Measurements from ENCODE around the gene FAM53A.
A peak's percentile ranks its signal among the peaks of the same experiment; 100 is the strongest.

FAM53A gene, protein sequence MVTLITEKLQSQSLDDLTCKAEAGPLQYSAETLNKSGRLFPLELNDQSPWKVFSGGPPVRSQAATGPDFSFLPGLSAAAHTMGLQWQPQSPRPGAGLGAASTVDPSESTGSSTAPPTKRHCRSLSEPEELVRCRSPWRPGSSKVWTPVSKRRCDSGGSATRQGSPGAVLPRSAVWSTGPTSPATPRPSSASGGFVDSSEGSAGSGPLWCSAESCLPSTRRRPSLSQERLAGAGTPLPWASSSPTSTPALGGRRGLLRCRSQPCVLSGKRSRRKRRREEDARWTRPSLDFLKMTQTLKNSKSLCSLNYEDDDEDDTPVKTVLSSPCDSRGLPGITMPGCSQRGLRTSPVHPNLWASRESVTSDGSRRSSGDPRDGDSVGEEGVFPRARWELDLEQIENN

DNA sequence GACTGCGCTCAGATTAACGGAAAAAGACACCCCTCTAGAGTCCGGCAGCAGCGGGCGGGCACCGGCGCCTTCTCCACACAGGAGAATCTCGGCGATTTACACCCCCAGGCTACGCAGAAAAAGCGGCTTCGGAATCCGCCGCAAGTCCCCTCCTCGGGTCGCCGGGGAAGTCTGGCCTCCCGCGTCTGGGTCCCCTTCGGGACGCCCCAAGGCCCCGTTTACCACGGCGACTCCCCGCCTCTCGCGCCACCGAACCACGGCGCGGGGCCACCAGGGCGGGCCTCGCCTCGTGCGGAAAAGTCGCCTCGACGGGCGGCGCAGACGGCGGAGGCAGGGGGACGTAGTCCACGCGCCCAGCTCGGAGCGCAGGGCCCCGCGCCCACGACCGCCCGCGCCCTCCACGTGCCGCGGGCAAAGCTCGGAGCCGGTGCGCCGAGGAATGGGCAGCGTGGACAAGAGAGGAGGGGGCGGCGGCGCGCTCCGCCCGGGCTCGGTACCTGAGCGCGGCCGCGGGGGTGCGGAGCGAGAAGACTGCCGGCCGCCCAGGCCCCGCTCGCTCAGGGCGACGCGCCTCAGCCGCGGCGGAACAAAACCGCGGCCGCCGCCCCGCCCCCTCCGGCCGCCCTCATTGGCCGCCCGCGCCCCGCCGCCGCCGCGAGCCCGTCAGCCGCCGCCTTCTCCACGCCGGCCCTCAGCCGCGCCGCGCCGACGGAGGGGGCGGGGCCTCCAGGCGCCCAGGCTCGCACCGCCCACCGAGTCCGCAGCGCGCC lies at the start of gene FAM53A:
FAM53A (minus strand) TSS at position 578 of the 770 bp plus-strand sequence. CDS start 15,572 bp downstream, outside the sequence.
- DNase-seq (ENCODE audit: low read depth in 2 of 2), result peak in 1 of 2 donors; percentile 90

DNA sequence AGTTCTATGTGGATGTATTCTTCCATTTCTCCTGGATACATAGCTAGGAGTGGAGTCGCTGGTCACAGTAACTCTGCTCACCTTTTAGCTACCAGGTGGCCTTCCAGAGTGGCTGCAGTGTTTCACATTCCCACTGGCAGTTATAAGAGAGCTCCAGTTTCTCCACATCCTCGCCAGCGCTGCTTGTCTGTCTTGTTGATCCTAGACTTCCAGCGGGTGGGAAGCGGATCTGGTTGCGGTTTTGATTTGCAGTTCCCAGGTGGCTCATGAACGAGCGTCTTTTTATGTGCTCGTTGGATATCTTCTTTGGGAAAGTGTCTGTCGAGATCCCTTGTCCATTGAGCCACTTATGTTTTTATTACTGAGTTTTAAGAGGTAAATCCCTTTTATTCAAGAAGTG lies 48.8 kb upstream of the FAM53A start:
- DNase-seq (ENCODE audit: low read depth in 2 of 2), result no peak

DNA sequence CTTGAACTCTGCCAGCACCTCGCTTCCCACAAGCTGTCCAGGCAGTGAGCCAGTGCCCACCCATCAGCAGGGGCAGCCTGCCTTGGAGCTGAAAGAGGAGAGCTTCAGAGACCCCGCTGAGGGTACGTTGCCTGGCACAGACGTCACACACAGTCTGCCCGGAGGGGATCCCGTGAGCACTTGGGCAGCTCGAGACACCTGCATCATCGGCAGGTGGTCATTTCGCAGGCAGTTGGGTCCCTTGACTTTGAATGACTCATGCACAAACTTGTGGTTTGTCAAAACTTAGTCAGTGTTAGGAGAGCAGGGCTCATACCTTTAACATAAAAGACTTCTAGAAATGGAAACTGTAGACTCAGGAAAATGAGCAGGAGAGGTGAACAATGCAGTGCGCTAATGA lies 47.1 kb upstream of the FAM53A start:
- no peak for DNase-seq (ENCODE audit: low read depth in 2 of 2)

DNA sequence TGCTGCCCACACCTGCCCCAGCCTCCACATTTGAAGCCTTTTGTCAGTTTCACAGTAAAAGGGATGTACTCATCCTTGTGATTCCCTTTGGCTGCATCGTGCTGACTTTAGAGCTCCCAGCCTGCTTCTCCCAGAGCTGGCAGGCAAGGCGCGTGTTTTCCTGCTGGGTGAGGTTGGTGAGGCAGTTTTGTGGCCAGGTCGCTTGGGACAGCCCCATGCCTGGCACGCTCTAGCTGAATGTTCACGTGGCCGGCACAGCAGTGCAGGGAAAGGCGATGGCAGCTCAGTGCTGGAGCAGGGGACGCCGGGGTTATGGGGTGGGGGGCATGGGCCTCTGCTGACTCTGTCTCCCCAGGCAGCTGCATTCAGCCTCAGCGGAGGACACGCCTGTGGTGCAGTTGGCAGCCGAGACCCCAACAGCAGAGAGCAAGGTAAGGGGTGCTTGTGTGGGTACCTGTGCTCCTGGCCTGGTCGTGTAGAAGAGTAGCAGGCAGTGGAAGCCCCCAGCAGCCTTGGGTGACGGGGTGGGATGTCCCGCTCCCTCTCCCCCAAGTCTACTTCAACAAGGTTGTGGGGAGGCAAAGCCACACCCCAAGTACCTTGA lies 46.5 kb upstream of the FAM53A start:
- no peak for DNase-seq (ENCODE audit: low read depth in 2 of 2)

DNA sequence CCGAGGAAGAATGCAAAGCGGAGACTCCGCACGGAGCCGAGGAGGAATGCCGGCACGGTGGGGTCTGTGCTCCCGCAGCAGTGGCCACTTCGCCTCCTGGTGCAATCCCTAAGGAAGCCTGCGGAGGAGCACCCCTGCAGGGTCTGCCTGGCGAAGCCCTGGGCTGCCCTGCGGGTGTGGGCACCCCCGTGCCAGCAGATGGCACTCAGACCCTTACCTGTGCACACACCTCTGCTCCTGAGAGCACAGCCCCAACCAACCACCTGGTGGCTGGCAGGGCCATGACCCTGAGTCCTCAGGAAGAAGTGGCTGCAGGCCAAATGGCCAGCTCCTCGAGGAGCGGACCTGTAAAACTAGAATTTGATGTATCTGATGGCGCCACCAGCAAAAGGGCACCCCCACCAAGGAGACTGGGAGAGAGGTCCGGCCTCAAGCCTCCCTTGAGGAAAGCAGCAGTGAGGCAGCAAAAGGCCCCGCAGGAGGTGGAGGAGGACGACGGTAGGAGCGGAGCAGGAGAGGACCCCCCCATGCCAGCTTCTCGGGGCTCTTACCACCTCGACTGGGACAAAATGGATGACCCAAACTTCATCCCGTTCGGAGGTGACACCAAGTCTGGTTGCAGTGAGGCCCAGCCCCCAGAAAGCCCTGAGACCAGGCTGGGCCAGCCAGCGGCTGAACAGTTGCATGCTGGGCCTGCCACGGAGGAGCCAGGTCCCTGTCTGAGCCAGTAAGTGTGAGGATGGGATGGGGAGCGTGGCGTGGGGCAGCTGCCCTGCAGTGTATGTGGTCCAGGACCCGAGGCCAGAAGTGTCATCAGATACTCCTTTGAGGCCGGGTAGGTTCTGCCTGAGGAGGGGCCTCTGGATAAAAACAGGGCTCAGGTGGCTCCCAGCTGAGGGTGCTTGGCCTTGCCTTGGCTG lies 44.2 kb upstream of the FAM53A start:
- DNase-seq (ENCODE audit: low read depth in 2 of 2), result no peak

DNA sequence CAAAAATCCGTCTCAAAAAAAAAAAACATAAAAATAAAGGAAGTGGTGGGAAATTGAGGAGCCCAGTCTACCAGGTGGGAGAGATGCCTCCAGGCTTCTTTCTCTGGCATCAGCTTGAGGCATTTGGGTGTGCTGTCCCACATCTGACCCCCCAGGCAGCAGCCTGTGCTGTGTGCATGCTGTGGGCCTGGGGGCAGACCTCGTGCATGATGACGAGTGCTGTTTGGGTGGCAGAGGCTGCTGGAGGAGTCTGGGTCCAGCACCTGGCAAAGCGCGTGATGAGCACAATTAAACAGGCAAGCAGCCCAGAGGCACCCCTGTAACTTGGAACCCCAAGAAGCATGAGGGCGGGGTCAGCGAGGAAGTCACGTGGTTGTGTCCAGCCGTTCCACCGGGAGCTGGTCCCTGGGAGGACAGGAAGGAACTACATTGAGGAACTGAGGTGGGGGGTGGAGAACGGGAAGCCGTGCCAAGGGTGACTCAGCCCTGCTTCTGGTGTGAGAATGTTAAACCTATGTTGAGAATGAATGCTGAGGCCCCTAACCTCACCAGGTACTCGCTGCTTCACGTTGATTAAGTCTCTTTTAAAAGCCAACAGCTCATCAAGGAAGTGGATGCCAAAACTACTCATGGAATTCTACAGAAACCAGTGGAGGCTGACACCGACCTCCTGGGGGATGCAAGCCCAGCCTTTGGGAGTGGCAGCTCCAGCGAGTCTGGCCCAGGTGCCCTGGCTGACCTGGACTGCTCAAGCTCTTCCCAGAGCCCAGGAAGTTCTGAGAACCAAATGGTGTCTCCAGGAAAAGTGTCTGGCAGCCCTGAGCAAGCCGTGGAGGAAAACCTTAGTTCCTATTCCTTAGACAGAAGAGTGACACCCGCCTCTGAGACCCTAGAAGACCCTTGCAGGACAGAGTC lies 43.3 kb upstream of the FAM53A start:
- DNase-seq (ENCODE audit: low read depth in 2 of 2), result no peak

DNA sequence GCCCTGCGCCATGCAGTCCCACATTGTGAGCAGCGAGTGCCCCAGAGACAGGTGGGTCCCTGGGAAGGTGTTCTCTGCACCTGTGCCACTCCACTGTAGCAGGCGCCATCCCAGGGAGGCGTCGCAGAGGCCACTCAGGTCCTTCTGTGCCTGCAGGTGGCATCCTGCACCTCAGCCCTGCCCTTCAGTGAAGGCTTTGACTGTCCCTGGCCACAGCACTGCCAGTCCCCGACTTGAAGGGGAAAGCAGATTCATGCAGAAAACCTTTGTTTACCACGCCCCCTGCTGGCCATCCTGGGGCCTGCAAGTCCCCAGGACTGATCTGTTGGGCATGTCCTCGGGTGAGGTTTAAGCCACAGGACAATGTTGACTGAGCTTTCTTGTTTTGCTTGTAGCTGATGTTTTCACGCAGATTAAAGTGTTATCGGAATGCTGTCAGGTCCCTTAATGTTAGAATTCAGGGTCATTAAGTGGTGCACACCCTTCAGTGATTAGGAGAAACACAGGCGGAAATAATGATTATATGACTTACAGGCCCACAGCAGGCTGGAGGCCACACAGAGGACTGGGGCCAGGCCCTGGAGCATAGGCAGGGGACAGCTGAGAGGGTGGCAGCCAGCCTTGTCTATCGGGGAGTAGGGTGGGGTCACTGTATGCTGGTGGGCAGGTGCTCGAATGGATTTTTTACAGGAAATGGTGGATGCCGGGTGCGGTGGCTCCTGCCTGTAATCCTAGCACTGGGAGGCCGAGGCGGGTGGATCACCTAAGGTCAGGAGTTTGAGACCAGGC lies 42.2 kb upstream of the FAM53A start:
- DNase-seq (ENCODE audit: low read depth in 2 of 2), result peak; percentile 77 to 79

DNA sequence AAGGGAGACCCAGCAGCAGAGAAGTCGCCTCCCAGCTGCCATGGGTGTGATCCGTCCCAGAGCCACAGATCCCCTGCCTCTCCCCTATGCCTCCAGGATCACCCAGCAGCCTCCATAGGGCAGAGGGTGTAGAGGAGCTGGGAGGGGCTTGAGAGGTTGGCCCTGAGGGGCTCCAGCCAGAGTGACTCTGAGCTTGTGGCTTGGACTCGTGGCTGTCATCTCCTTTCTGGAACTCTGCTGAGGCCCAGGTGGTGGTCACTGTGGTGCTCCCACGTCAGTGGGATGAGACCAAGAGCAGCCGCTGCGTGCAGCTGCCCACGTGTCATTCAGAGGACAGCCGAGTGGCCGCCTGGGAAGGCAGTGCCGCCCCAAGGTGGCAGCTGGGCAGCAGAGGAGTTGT lies 41.4 kb upstream of the FAM53A start:
- DNase-seq (ENCODE audit: low read depth in 2 of 2), result no peak

DNA sequence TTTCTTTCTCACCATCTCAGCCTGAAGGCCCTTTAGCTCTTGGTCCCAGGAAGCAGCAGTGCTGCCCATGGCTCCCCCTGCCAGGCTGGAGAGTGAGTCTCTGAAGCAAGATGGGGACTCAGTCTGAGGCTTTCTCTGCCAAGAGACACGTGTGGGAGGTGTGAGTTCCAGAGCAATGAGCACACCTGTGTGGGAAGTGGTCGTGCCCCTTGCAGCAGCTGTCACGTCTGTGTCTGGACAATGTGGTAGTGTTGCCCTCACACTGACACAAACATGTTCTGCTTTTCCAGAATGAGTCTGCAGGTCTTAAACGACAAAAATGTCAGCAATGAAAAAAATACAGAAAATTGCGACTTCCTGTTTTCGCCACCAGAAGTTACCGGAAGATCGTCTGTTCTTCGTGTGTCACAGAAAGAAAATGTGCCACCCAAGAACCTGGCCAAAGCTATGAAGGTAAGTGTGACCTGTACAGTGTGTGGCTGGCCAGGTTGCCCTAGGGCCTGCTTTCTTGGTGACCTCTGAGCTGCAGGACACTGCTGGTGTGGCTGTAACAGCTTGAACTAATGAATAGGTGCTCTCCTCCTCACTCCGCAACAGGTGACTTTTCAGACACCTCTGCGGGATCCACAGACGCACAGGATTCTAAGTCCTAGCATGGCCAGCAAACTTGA lies 39.2 kb upstream of the FAM53A start:
- DNase-seq (ENCODE audit: low read depth in 2 of 2), result peak in 1 of 2 donors; percentile 23

DNA sequence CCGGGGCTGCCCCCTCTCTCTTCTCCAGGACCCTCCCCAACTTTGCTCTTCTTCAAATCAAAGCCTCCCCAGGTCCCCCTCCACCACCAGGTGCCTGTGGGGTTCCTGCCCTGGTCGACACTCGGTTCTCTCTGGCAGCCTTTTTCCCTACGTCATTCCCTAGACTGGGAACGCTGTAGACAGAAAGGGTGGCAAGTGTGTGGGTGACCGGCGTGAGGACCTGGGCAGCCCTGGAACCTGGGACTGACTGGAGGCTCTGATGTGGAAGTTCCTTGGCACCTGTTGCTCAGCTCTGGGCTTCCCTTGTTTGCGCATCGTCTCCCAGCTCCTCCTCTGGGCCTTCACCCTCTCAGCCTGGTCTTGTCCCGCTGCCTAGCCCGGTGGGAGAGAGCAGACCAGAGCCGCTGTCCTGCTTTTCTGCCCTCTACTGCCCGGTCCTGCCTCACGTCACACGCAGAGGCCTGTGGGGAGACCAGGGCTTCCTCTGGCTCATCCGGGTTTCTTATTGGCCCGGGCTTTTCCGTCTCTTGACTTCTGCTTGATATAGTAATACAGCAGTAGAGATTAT lies 38.5 kb upstream of the FAM53A start:
- DNase-seq (ENCODE audit: low read depth in 2 of 2), result no peak

DNA sequence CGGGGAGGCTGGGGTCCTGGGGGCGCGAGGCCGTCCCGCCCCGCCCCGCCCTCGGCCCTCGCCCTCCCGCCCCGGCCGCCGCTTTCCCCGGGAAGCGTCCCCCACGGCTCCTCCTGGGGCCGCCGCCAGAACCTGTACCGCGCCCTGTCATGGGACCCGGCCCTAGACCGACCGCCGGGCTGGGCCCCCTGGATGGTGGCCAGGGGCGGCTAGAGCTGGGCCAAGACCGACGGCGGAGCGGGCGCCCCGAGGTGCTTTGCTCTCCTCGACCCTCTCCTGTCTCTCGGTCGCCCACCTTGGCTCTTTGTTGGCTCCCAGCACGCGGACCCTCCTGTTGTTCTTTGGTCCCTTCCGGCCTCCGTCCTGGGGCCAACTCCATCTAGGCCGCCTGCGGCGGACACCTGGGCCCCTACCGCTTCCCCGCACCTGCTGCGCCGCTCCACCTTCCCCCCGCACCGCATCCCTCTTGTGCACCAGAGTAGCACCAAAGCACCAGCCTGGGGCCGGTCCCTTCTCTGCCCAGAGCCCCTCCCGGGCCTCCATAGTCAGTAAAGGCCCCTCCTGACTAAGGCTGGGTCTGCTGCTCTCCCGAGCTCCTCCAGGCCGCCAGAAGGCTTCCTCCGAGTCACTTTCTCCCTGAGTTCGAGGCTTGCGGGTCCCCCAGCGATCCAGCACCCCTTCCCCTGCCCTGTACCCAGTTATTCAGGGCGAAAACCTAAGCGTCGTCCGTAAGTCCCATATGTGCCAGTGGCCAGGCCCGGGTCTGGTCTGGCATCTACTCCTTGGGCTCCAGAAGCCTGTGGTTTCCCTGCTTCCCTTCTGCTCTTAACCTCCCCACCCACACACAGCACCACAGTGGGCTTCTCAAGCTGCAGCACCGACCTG lies 37.8 kb upstream of the FAM53A start:
- DNase-seq (ENCODE audit: low read depth in 2 of 2), result no peak

DNA sequence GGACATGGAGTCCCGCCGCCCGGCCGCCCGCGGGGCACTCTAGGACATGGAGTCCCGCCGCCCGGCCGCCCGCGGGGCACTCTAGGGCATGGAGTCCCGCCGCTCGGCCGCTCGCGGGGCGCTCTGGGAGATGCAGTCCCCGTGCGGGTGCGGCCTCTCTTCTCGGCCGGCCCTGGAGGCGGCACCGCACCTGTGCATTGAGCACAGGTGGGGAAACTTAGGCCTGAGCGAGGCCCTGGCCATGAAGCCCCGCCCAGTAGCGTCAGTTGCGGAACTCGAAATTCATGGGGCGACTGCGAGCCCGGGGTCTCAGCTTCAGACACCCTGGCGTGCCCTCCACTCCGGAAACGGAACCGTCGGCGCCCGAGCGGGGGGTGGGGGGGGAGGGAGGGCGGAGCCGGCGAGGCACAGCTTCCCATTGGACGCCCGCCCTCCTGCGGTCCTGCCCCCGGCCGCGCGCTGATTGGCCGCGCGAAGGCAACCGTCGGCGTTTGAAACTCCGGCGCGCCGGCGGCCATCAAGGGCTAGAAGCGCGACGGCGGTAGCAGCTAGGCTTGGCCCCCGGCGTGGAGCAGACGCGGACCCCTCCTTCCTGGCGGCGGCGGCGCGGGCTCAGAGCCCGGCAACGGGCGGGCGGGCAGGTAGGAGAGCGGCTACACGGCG lies 37.0 kb upstream of the FAM53A start, which contains the start of the genes TACC3 and TMEM129:
TACC3 (plus strand) TSS at position 519 of the 663 bp plus-strand sequence. CDS start 1,901 bp downstream, outside the sequence.
TMEM129 (minus strand) TSS at position 321 of the 663 bp plus-strand sequence. CDS start 486 bp downstream, outside the sequence.
- peak; percentile 80 to 91 for DNase-seq (ENCODE audit: low read depth in 2 of 2)

DNA sequence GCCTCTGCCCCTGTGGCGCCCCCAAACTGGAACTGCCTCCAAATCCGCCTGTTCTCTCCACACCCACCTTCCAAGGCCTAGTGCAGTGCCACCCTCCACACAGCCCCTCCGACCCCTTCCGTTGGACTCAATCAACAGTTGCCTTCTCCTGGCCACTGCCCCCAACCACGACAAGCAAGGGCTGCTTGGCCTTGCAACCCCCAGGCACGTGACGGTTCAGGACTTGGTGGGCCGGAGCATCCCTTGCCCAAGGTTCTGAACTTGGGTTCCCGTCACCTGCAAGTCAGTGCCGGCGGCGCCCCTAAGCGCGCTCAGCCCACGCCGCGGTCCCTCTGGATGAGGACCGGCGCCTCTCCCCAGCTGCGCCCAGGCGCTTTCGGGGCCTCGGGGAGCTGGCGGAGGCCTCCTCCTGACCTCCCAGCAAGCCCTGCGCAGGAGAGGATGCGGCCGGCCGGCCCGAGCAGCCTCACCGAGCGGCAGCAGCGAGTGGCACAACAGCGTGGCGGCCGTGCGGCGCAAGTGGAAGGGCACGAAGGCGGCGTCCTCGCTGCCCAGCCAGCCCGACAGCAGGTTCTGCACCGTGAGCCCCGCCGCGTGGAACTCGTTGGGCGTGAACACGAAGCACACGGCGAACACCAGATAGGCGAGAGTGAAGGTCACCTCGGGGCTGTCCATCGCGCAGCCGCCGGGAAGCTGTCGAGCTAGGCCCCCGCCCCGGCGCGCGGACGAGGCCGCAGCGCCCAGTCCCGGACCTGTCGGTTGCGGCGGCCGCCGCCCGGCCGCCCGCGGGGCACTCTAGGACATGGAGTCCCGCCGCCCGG lies 36.3 kb upstream of the FAM53A start:
- DNase-seq (ENCODE audit: low read depth in 2 of 2), result no peak

DNA sequence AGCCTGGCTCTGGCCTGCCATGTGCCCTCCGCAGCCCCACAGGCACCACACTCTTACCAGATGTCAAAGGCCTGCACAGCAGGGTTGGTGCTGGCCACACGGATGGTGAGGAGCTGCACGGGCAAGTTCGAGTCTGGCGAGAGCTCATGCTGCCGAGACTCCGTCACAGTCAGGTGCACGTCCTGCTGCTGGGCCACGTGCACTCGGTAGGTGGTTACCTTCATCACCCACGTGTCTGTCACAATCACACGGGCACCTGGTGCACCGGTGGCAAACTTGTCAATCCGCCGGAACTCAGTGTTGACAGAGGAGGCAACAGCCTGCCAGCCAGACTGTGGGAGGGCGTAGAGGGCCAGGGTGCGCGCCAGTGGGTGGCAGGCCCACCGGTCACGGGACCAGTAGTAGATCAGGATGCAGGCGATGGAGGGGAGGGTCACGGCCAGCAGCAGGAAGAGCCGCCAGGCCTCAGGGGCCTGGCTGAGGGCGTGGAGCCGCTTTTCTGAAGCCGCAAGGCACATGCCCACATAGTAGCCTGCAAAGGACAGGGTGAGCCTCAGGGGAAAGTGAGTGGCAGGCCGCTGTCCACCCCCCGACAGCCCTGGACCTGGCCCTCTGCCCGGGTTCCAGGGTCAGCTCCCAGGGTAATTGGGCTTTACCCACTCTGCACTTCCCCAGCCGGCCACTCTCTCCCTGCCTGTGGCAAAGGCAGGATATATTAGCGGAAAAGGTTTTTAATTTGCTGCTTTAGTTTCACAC lies 34.2 kb upstream of the FAM53A start:
- DNase-seq (ENCODE audit: low read depth in 2 of 2), result no peak

Measured in activated CD8-positive, alpha-beta memory T cell treated with anti-CD3 and anti-CD28 coated beads for 4 hours (primary cell).